ENCODE measurements around the gene STK39. TPM values are rescaled to one million over a fixed set of nuclear protein-coding genes. Genes with fewer than 3 reads are reported as not detected.

Gene STK39
- total RNA-seq, 2 experiments from 2014 or later, result 33.4 to 34.8 TPM

DNA sequence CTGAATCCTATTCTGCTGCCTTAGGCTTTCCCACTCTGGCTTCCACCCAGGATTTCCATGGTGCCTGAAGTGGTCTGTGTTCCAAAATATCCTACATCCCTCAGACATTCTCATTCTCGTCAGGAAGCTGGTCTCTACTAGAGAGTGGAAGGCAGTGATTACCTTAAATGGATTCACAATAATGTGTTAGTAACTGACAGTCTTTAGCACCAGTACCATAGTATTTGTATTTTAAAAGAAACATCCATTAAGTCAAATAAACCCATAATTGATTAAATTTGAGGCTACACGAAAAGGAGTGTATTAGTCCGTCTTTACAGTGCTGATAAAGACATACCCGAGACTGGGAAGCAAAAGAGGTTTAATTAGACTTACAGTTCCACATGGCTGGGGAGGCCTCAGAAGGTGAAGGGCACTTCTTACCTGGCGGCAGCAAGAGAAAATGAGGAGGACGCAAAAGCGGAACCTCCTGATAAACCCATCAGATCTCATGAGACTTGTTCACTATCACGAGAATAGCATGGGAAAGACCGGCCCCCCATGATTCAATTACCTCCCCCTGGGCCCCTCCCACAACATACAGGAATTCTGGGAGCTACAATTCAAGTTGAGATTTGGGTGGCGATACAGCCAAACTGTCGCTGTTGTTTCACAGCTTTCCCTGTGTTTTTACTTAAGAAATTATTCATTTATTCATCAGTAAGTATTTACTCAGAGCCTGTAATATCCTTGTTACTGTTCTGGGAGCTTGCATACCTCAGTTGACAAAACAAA is 306.5 kb downstream of the STK39 start:
- CTCF ChIA-PET, result interaction anchor here (1.0 kb wide), 1 partner anchor 9 kb away, joined by 3 read pairs; no protein-coding TSS in a partner anchor

DNA sequence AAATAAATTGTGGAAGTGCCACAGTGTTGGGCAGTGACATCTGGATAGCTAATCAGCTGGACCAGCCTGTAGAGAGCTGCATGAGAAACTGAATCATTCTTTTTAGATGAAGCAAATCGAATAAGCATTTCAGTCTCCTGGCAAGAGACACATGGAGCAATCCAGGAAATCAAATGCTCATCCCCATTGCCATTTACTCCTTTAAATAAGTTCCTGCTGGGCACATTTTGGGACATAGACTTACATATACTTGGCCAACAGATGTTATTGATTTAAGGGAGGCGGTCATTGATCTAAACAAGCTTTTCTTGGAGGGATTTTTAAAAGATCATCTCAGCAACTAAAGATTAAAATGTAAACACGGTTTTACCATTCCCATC is 307.1 kb downstream of the STK39 start:
- Mint-ChIP-seq H3K4me3 (no peak overlapping the region), H3K27me3 (ENCODE audit: low read depth) (peaks cover 15% of the 10 kb centered on the region), H3K9me3 (ENCODE audit: insufficient read depth) (no peaks in the 10 kb centered on the region), H3K36me3 (ENCODE audit: low read depth) (no peaks in the 10 kb centered on the region), H3K27ac (no peak overlapping the region), H3K4me1 (ENCODE audit: low read depth) (no peaks in the 10 kb centered on the region)
- no peak for ATAC-seq
- ChIA-PET POLR2A (no interaction called here), CTCF (interaction anchor here (1.0 to 1.2 kb wide), 2 partner anchors 10 to 179 kb away, joined by 3 to 5 read pairs; no protein-coding TSS in a partner anchor)
- no peak for DNase-seq

More for the DNA sequence above, 306.5 kb downstream of the STK39 start:
- DNase-seq, result no peak
- no peak for ATAC-seq
- no peaks in the 10 kb centered on the region for H3K36me3 Mint-ChIP-seq (ENCODE audit: low read depth)
- no peak overlapping the region for H3K4me3 Mint-ChIP-seq
- H3K9me3 Mint-ChIP-seq (ENCODE audit: insufficient read depth), result no peaks in the 10 kb centered on the region
- no peaks in the 10 kb centered on the region for H3K4me1 Mint-ChIP-seq (ENCODE audit: low read depth)
- H3K27me3 Mint-ChIP-seq (ENCODE audit: low read depth), result peaks cover 12% of the 10 kb centered on the region
- no peak overlapping the region for H3K27ac Mint-ChIP-seq
- POLR2A ChIA-PET, result no interaction called here

DNA sequence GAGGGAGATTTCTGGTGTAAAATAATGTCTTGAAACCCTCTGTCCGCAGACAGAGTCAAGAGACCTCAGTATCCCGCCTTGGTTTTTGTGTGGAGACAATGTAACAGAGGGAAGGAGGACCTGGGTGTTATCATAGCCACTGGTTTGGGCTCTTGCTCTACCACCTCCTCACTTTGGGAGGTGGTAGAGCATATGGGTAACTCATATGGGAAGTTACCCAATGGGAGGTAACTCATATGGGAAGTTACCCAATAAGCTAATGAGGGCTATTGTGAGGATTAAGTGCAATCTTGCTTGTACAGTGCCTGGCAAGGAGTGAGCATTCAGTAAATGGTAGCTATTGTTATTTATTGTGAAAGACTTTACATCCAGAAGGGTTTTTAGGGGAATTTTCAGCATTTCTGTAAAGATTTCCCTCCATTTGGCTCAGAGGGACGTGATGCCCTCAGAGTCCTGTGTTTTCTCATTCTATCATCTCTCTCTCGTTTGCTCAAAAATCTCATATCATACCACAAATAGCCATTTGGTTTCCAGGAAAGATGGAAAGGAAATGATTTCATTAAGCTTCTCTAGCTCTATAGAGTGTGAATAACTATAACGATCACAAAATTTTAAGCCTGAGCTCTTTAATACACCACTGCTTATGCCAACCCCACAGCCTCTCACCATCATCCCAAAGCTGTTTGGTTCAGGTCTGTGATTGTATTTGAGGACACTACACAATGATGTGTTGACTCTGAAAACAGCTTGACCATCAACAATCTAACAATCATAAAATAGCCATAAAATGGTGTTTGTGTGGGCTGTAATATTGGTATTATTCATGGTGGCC is 307.7 kb downstream of the STK39 start:
- H3K27me3 Mint-ChIP-seq (ENCODE audit: low read depth), result peaks cover 15% of the 10 kb centered on the region
- no peaks in the 10 kb centered on the region for H3K4me1 Mint-ChIP-seq (ENCODE audit: low read depth)
- DNase-seq (no peak), ATAC-seq (no peak)
- H3K4me3 Mint-ChIP-seq, result no peak overlapping the region
- H3K27ac Mint-ChIP-seq, result no peak overlapping the region
- ChIA-PET POLR2A (no interaction called here), CTCF (interaction anchor here (1.0 to 1.2 kb wide), 2 partner anchors 10 to 179 kb away, joined by 3 to 5 read pairs; no protein-coding TSS in a partner anchor)
- no peaks in the 10 kb centered on the region for H3K9me3 Mint-ChIP-seq (ENCODE audit: insufficient read depth)
- no peaks in the 10 kb centered on the region for H3K36me3 Mint-ChIP-seq (ENCODE audit: low read depth)

DNA sequence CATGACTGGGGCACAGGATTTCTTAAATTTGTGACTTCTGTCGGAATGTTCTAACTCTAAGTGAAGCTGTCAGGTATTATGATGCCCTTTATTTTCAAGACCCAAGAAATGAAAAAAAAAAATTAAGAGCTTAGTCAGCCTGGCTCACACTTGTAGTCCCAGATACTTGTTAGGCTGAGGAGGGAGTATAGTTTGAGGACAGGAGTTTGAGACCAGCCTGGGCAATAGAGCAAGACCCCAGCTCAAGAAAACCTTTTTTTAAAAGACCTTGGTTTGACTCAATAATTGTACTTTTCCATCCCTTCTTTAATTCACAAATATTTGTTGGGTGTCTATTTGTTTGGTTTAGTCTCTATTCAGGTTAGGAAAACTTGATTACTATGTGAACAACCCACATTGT is 310.0 kb downstream of the STK39 start:
- no peak overlapping the region for H3K27ac Mint-ChIP-seq
- DNase-seq (no peak), ATAC-seq (no peak)
- CTCF ChIA-PET, result no interaction called here
- POLR2A ChIA-PET, result no interaction called here
- peaks cover 15% of the 10 kb centered on the region for H3K27me3 Mint-ChIP-seq (ENCODE audit: low read depth)
- H3K9me3 Mint-ChIP-seq (ENCODE audit: insufficient read depth), result no peaks in the 10 kb centered on the region
- no peaks in the 10 kb centered on the region for H3K4me1 Mint-ChIP-seq (ENCODE audit: low read depth)
- H3K4me3 Mint-ChIP-seq, result no peak overlapping the region
- H3K36me3 Mint-ChIP-seq (ENCODE audit: low read depth), result no peaks in the 10 kb centered on the region

DNA sequence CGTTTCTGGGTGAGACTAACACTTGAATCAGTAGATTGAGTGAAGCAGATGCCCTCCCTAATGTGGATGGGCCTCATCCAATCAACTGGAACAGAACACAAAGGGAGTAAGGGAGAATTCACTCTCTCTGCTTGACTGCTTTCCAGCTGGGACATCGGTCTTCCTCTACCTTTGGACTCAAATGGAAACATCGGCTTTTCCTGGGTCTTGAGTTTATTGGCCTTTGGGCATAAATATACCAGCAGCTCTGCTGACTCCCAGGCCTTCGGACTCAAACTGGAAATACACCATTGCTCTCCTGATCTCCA is 311.6 kb downstream of the STK39 start:
- Mint-ChIP-seq H3K27me3 (ENCODE audit: low read depth) (peaks cover 13% of the 10 kb centered on the region), H3K36me3 (ENCODE audit: low read depth) (no peaks in the 10 kb centered on the region), H3K9me3 (ENCODE audit: insufficient read depth) (no peaks in the 10 kb centered on the region), H3K27ac (no peak overlapping the region), H3K4me1 (ENCODE audit: low read depth) (no peaks in the 10 kb centered on the region), H3K4me3 (no peak overlapping the region)
- POLR2A ChIA-PET, result no interaction called here
- CTCF ChIA-PET, result no interaction called here
- DNase-seq, result no peak
- no peak for ATAC-seq

DNA sequence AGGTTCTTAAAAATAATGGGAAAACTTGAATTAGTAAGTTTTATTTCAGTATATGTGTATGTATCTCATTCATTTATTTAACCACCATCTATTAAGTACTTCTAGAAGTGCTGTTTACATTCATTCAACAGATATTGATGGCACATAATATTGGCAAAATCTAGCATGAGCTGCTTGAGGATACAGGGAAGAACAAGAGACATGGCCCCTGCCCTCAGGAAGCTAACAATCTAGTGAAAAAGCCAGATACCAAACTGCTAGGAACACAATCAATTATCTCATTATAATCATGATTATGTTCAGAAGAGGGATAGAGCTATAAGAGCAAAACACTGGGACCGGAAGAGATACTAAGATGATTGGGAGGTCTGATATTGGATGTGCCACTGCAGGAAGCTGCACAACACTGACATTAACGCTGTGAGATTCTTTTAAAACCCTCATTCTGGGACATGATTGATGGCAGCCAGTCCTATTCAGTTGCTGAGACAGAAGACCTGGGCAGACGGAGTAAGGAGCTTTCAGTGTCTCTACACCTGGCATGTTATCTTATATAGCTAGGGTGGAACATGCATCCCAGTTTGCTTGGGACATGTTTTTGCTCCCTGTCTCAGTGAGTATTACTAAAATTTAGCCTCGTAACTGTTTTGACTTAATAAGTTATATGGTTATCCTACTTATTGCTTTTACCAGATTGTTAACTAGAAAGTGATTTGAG is 314.1 kb downstream of the STK39 start:
- H3K27me3 Mint-ChIP-seq (ENCODE audit: low read depth), result peaks cover 11% of the 10 kb centered on the region
- no peak for DNase-seq
- no peak overlapping the region for H3K4me3 Mint-ChIP-seq
- H3K36me3 Mint-ChIP-seq (ENCODE audit: low read depth), result no peaks in the 10 kb centered on the region
- H3K4me1 Mint-ChIP-seq (ENCODE audit: low read depth), result no peaks in the 10 kb centered on the region
- no peaks in the 10 kb centered on the region for H3K9me3 Mint-ChIP-seq (ENCODE audit: insufficient read depth)
- no peak overlapping the region for H3K27ac Mint-ChIP-seq
- no peak for ATAC-seq
- ChIA-PET POLR2A (no interaction called here), CTCF (no interaction called here)

DNA sequence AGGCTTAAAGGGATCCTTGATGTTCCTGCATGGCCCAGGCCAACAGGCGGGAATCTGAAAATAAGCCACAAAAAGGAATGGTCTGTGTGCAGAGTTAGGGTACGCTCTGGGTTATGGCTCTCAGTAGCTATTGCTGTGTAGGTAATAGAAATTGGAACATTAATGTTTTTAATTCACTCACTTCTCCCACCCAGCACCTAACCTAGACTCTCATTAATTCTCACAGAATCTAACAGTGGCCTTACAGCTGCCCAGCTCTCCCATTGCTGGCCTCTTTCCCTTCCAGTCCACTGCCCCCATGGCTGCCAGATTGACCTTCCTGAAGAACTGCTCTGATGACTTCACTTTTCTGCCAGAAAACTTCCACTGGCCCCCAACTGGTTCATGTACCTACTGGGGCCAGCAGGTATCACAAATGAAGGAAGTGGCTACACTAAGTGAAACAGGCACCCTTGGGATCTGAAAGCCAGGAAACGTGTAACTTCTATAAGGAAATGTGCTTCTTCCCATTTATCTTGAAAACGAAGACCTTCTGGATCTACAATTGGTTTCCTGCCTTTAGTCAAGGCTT is 315.2 kb downstream of the STK39 start:
- H3K27ac Mint-ChIP-seq, result no peak overlapping the region
- no peak overlapping the region for H3K4me3 Mint-ChIP-seq
- no peaks in the 10 kb centered on the region for H3K4me1 Mint-ChIP-seq (ENCODE audit: low read depth)
- ChIA-PET CTCF (no interaction called here), POLR2A (no interaction called here)
- peaks cover 8% of the 10 kb centered on the region for H3K27me3 Mint-ChIP-seq (ENCODE audit: low read depth)
- no peaks in the 10 kb centered on the region for H3K9me3 Mint-ChIP-seq (ENCODE audit: insufficient read depth)
- DNase-seq, result no peak
- H3K36me3 Mint-ChIP-seq (ENCODE audit: low read depth), result no peaks in the 10 kb centered on the region
- ATAC-seq, result no peak

DNA sequence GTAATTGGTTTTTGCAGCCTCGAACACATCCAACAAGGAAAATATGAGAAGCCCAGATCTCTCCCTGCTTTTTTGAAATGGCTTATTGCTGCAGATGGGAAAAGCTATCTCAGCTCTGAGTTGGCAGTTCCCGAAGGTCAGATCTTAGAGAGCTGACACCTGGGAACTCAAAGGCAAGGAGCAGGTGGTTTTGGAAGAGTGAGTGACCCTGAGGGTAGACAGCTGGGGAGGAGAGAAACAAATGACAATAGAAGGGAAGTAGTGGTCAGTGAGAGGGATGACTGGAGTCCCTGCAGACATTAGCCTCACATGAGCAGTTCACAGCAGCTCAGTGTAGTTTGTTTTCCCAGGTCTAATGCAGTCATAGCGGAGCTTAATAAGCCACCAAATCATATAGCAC is 317.9 kb downstream of the STK39 start:
- no peak for DNase-seq
- no peak for ATAC-seq
- Mint-ChIP-seq H3K36me3 (ENCODE audit: low read depth) (no peaks in the 10 kb centered on the region), H3K4me1 (ENCODE audit: low read depth) (no peaks in the 10 kb centered on the region), H3K27me3 (ENCODE audit: low read depth) (peaks cover 6% of the 10 kb centered on the region), H3K4me3 (no peak overlapping the region), H3K27ac (no peak overlapping the region), H3K9me3 (ENCODE audit: insufficient read depth) (no peaks in the 10 kb centered on the region)
- POLR2A ChIA-PET, result no interaction called here
- CTCF ChIA-PET, result no interaction called here

DNA sequence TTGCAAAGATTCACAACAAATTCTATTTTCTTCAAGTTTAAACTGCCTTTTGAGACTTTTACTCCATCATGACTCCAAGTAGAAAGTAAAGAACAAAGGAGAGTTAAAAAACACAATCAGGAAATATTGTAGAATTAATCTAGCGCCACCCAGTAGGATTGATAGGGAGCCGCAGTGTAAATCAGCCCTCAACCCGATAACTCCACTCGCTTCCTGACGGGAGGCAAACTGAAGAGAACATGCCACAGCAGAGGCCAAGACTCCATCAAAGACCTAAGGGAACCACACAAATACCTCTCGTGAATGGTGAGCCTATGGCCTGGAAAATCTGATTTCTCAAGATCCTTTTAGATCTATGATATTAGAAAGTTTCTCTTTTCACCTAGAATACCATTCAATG is 319.0 kb downstream of the STK39 start:
- H3K27ac Mint-ChIP-seq, result no peak overlapping the region
- peaks cover 6% of the 10 kb centered on the region for H3K27me3 Mint-ChIP-seq (ENCODE audit: low read depth)

DNA sequence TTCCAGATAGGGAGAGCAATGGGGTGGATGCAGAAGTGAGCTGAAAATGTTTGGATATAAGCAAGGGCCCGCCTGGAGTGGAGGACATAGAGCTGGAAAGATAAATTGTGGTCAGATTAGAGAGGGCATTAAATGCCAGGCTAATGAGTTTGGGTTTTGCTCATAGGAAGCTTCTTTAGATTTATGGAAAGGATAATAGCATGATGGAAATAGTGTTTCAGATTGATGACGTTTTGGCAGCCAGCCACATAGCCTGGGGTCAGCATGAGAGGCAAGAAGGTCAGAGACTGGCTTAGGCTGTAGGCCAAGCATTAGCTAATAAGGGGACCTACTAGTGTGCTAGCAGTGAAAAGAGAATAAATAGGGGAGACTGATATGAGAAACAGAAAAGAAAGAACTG is 321.6 kb downstream of the STK39 start:
- CTCF ChIA-PET, result no interaction called here

More for the DNA sequence above, 319.0 kb downstream of the STK39 start:
- H3K4me1 Mint-ChIP-seq (ENCODE audit: low read depth), result no peaks in the 10 kb centered on the region
- POLR2A ChIA-PET, result no interaction called here
- no peak for ATAC-seq
- H3K9me3 Mint-ChIP-seq (ENCODE audit: insufficient read depth), result no peaks in the 10 kb centered on the region
- CTCF ChIA-PET, result no interaction called here
- DNase-seq, result no peak
- H3K36me3 Mint-ChIP-seq (ENCODE audit: low read depth), result no peaks in the 10 kb centered on the region
- no peak overlapping the region for H3K4me3 Mint-ChIP-seq

DNA sequence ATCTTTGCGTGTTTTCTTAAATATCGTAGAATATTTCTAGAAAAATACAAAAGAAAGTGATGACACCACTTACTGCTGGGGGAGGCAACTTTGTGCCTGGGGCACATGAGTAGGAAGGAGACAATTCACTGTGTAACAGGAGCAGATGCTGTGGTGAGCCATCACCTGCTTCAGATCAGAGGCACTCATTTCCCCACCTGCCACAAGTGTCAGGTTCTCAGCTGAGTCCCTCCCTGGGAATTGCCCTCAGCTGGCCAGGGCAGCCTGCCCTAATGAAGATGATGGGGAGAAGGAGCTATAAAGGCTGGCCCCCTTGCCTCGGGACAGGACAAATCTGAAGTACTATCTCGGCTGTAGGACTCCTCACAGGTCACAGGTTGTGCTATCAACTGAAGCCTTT is 322.8 kb downstream of the STK39 start:
- ChIA-PET POLR2A (no interaction called here), CTCF (no interaction called here)
- ATAC-seq (no peak), DNase-seq (no peak)
- Mint-ChIP-seq H3K4me3 (no peak overlapping the region), H3K4me1 (ENCODE audit: low read depth) (no peaks in the 10 kb centered on the region), H3K36me3 (ENCODE audit: low read depth) (no peaks in the 10 kb centered on the region), H3K27me3 (ENCODE audit: low read depth) (no peaks in the 10 kb centered on the region), H3K27ac (no peak overlapping the region), H3K9me3 (ENCODE audit: insufficient read depth) (no peaks in the 10 kb centered on the region)

More for the DNA sequence above, 321.6 kb downstream of the STK39 start:
- Mint-ChIP-seq H3K4me3 (no peak overlapping the region), H3K4me1 (ENCODE audit: low read depth) (no peaks in the 10 kb centered on the region), H3K27me3 (ENCODE audit: low read depth) (peaks cover 4% of the 10 kb centered on the region), H3K9me3 (ENCODE audit: insufficient read depth) (no peaks in the 10 kb centered on the region), H3K27ac (no peak overlapping the region), H3K36me3 (ENCODE audit: low read depth) (no peaks in the 10 kb centered on the region)
- DNase-seq (no peak), ATAC-seq (no peak)
- POLR2A ChIA-PET, result no interaction called here

DNA sequence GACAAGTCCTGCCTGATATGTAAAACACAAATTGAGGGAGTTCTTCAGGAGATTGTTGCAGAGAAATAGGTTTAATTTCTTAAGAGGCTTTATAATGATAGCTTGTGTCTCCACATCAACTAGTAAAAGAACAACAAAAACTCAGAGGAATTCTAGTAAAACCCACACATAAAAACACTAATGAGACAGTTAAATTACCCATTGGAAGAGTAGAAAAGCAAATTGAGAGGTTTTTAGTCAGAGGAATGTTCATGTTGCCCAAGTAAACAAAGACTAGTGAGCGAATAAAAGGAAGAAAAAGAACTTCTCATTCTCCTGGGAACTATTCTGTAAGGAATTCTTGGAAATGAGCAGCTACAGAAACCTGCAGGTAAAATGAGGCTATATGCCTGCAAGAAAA is 330.6 kb downstream of the STK39 start:
- Mint-ChIP-seq H3K4me3 (no peak overlapping the region), H3K4me1 (ENCODE audit: low read depth) (no peaks in the 10 kb centered on the region), H3K27me3 (ENCODE audit: low read depth) (peaks cover 6% of the 10 kb centered on the region), H3K9me3 (ENCODE audit: insufficient read depth) (no peaks in the 10 kb centered on the region), H3K27ac (no peak overlapping the region), H3K36me3 (ENCODE audit: low read depth) (no peaks in the 10 kb centered on the region)
- no peak for DNase-seq
- POLR2A ChIA-PET, result no interaction called here
- ATAC-seq, result no peak
- CTCF ChIA-PET, result no interaction called here
